ENCODE measurements around the gene WFDC11.

WFDC11 gene

GRCh38 chr20:45621593-45621992 lies 48.4 kb downstream of the WFDC11 start:
- no peak for DNase-seq

GRCh38 chr20:45617591-45617990 lies 52.4 kb downstream of the WFDC11 start:
- DNase-seq, result no peak

GRCh38 chr20:45612314-45612713 lies 57.7 kb downstream of the WFDC11 start:
- DNase-seq, result no peak

- no peak for DNase-seq
Observed at GRCh38 chr20:45611054-45611453, 59.0 kb downstream of the WFDC11 start.

- DNase-seq, result no peak
Observed at GRCh38 chr20:45607810-45608209, 62.2 kb downstream of the WFDC11 start.
